ENCODE results near the gene GPR132. TPM values are rescaled to one million over a fixed set of nuclear protein-coding genes. Genes with fewer than 3 reads are reported as not detected.
A peak's percentile ranks its signal among the peaks of the same experiment; 100 is the strongest.

The GPR132 gene
- total RNA-seq, 1 donor from 2014 or later = 2.2 TPM

DNA sequence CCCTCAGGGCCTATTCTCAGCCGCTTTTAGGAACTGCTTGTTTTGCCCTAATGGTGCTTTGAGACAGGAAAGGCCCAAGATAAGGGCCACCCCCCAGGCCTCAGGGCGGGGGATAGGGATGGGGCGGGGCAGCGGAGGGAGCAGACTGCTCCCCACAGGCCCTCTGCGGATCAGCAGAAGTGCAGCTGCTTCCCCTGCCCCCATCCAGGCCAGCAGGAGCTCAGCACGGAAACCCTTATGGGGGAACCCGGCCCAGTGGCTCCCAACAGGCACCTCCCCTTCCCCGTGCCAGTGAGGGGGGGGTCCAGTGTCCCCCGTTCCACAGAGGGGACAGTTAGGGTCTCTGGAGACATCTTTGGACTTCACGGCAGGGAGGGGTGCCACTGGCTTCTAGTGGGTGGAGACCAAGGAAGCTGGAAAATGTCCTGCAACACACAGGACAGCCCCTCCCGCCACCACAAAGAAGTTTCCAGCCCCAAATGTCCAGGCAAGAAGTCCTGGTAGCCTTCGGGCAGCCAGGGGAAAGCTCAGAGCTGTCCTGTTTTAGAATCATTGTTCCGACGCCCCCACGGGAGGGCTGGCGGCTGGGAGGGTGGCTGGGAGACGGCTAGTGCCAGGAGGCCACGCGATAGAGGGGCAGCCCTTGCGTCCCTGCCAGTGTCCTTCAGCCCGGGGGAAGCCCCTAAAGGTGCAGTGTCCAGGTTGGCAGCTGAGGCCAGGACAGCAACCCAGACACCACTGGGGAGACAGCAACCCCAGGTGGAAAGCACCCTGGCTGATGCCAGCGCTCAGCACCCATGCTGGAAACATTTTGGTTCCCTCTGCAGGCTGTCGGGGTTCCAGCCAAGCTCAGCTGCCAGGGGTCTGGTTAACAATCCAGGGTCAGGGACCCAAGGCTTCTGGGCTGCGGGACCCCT is 10.4 kb upstream of the GPR132 start:
- Mint-ChIP-seq H3K4me3 (ENCODE audit: unreplicated experiment) (no peak overlapping the region), H3K27ac (ENCODE audit: unreplicated experiment) (no peak overlapping the region), H3K9me3 (ENCODE audit: unreplicated experiment) (no peaks in the 10 kb centered on the region), H3K4me1 (ENCODE audit: low read depth, unreplicated experiment) (peaks cover 2% of the 10 kb centered on the region), H3K36me3 (ENCODE audit: low read depth, unreplicated experiment) (no peaks in the 10 kb centered on the region), H3K27me3 (ENCODE audit: low read depth, unreplicated experiment) (peaks cover 31% of the 10 kb centered on the region)
- no peaks in the 10 kb centered on the region for H3K36me3 ChIP-seq (ENCODE audit: insufficient read depth, low read length)
- H3K9me3 ChIP-seq (ENCODE audit: insufficient read depth, low read depth, low read length) = no peaks in the 10 kb centered on the region
- H3K9ac ChIP-seq (ENCODE audit: low read length) = no peak overlapping the region
- H4K20me1 ChIP-seq (ENCODE audit: insufficient read depth, low read length) = no peaks in the 10 kb centered on the region
- no peaks in the 10 kb centered on the region for H3K27me3 ChIP-seq (ENCODE audit: insufficient read depth, low read length)
- no peaks in the 10 kb centered on the region for H3K79me2 ChIP-seq (ENCODE audit: insufficient read depth, low read length)
- H3K27ac ChIP-seq (ENCODE audit: low read depth, low read length) = no peak overlapping the region
- H3K4me2 ChIP-seq (ENCODE audit: low read length) = peak overlapping the region; percentile 35
- H2AFZ ChIP-seq (ENCODE audit: low read depth, low read length) = peak overlapping the region; percentile 37
- FAIRE-seq = no peak
- no peak overlapping the region for H3K4me3 ChIP-seq (ENCODE audit: insufficient read depth, low read depth, low read length)
- TF ChIP-seq, protein P1, sequence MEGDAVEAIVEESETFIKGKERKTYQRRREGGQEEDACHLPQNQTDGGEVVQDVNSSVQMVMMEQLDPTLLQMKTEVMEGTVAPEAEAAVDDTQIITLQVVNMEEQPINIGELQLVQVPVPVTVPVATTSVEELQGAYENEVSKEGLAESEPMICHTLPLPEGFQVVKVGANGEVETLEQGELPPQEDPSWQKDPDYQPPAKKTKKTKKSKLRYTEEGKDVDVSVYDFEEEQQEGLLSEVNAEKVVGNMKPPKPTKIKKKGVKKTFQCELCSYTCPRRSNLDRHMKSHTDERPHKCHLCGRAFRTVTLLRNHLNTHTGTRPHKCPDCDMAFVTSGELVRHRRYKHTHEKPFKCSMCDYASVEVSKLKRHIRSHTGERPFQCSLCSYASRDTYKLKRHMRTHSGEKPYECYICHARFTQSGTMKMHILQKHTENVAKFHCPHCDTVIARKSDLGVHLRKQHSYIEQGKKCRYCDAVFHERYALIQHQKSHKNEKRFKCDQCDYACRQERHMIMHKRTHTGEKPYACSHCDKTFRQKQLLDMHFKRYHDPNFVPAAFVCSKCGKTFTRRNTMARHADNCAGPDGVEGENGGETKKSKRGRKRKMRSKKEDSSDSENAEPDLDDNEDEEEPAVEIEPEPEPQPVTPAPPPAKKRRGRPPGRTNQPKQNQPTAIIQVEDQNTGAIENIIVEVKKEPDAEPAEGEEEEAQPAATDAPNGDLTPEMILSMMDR (IDR thresholded peaks at IDR 0.05; ENCODE audit: insufficient read depth, low read depth, low read length) = no peak
- no peak for TF ChIP-seq EZH2 (IDR thresholded peaks at IDR 0.05; ENCODE audit: insufficient read depth, low read length)
- DNase-seq (ENCODE audit: low read depth) = no peak
- peaks cover 5% of the 10 kb centered on the region for H3K4me1 ChIP-seq (ENCODE audit: insufficient read depth, low read length)

DNA sequence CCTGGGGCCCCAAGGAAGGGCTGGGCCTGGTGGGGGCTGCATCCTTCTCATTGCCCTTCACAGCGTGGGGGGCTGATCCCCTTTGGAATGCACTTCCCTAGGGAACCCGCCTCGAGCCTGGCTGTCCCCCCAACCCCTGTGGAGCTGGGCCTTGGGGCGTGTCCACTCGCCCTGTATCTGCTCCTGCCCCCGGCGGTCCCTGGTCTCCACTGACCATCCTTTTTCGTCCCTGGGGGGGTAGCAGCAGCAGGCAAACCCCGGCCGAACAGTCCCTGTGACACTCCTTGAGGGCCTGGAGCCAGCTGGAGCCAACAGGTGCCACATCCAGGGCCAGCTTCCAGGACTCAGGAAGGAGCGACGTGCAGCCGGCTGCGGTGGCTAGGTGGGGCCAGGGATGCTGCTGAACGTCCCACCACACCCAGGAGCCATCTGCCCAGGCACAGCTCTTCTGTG is 9.4 kb upstream of the GPR132 start:
- DNase-seq (ENCODE audit: low read depth) (no peak), FAIRE-seq (no peak)
- Histone ChIP-seq H3K4me1 (ENCODE audit: insufficient read depth, low read length) (peaks cover 11% of the 10 kb centered on the region), H2AFZ (ENCODE audit: low read depth, low read length) (no peak overlapping the region), H3K27ac (ENCODE audit: low read depth, low read length) (no peak overlapping the region), H3K4me2 (ENCODE audit: low read length) (no peak overlapping the region), H3K27me3 (ENCODE audit: insufficient read depth, low read length) (peaks cover 3% of the 10 kb centered on the region), H3K4me3 (ENCODE audit: insufficient read depth, low read depth, low read length) (no peak overlapping the region), H3K36me3 (ENCODE audit: insufficient read depth, low read length) (no peaks in the 10 kb centered on the region), H4K20me1 (ENCODE audit: insufficient read depth, low read length) (no peaks in the 10 kb centered on the region), H3K9me3 (ENCODE audit: insufficient read depth, low read depth, low read length) (no peaks in the 10 kb centered on the region), H3K79me2 (ENCODE audit: insufficient read depth, low read length) (no peaks in the 10 kb centered on the region), H3K9ac (ENCODE audit: low read length) (no peak overlapping the region)
- no peaks in the 10 kb centered on the region for H3K36me3 Mint-ChIP-seq (ENCODE audit: low read depth, unreplicated experiment)
- peaks cover 9% of the 10 kb centered on the region for H3K4me1 Mint-ChIP-seq (ENCODE audit: low read depth, unreplicated experiment)
- TF ChIP-seq, protein P1 (IDR thresholded peaks at IDR 0.05; ENCODE audit: insufficient read depth, low read depth, low read length) = no peak
- TF ChIP-seq EZH2 (IDR thresholded peaks at IDR 0.05; ENCODE audit: insufficient read depth, low read length) = no peak
- H3K27me3 Mint-ChIP-seq (ENCODE audit: low read depth, unreplicated experiment) = peaks cover 27% of the 10 kb centered on the region
- no peaks in the 10 kb centered on the region for H3K9me3 Mint-ChIP-seq (ENCODE audit: unreplicated experiment)
- H3K27ac Mint-ChIP-seq (ENCODE audit: unreplicated experiment) = no peak overlapping the region
- no peak overlapping the region for H3K4me3 Mint-ChIP-seq (ENCODE audit: unreplicated experiment)
